Measurements from ENCODE around the gene CA10.

Gene CA10

DNA sequence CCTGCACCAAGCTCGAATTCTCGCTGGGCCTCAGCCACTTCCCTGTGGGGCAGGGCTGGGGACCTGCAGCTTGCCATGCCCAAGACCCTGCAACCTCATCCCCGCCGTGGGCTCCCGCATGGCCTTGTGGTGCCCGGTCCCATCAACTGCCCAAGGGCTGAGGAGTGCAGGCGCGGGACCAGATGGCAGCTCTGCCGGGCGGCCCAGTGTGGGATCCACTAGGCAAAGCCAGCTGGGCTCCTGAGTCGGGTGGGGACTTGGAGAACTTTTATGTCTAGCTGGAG lies 489.6 kb downstream of the CA10 start:
- DNase-seq (ENCODE audit: extremely low read depth, insufficient read length), result no peak
- Histone ChIP-seq H3K36me3 (ENCODE audit: control insufficient read depth, insufficient read depth, low read length) (no peaks in the 10 kb centered on the region), H3K27me3 (replicated peaks; ENCODE audit: control insufficient read depth, insufficient read depth, low read length) (no peaks in the 10 kb centered on the region), H3K4me3 (replicated peaks; ENCODE audit: low read depth, low read length) (no peak overlapping the region)
- TF ChIP-seq, protein P1, sequence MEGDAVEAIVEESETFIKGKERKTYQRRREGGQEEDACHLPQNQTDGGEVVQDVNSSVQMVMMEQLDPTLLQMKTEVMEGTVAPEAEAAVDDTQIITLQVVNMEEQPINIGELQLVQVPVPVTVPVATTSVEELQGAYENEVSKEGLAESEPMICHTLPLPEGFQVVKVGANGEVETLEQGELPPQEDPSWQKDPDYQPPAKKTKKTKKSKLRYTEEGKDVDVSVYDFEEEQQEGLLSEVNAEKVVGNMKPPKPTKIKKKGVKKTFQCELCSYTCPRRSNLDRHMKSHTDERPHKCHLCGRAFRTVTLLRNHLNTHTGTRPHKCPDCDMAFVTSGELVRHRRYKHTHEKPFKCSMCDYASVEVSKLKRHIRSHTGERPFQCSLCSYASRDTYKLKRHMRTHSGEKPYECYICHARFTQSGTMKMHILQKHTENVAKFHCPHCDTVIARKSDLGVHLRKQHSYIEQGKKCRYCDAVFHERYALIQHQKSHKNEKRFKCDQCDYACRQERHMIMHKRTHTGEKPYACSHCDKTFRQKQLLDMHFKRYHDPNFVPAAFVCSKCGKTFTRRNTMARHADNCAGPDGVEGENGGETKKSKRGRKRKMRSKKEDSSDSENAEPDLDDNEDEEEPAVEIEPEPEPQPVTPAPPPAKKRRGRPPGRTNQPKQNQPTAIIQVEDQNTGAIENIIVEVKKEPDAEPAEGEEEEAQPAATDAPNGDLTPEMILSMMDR (IDR thresholded peaks at IDR 0.05; ENCODE audit: insufficient read depth, low read length, poor library complexity, severe bottlenecking), result no peak

DNA sequence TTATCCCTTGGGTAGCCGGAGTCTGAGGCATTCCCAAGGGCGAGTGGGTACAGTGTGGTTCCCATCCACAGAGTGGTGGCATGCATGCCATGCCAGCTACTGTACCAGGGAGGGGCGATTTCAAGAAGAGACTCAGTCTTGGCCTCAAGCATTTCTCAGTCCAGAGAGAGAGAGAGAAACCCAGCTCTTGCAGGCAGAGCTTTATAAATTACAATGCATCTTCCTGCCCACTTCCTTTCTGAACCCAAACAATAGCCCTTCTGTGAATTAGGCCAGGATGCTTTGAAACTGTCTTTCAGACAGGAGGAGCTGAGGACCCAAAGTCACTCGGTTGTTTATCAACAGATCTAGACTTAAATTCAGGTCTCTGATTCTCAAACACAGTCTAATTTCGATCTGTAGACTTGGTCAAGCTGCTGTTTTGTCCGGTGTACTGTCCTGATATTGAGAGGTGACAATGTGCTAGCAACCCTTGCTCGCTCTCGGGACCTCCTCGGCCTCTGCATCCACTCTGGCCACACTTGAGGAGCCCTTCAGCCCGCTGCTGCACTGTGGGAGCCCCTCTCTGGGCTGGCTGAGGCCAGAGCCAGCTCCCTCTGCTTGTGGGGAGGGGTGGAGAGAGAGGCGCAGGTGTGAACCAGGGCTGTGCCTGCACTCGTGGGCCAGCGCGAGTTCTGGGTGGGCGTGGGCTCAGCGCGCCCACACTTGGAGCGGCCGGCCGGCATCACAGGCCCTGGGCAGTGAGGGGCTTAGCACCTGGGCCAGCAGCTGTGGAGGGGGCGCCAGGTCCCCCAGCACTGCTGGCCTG lies 490.2 kb downstream of the CA10 start:
- TF ChIP-seq, protein P1 (IDR thresholded peaks at IDR 0.05; ENCODE audit: insufficient read depth, low read length, poor library complexity, severe bottlenecking), result no peak
- Histone ChIP-seq H3K27me3 (replicated peaks; ENCODE audit: control insufficient read depth, insufficient read depth, low read length) (no peaks in the 10 kb centered on the region), H3K36me3 (ENCODE audit: control insufficient read depth, insufficient read depth, low read length) (no peaks in the 10 kb centered on the region), H3K4me3 (replicated peaks; ENCODE audit: low read depth, low read length) (no peak overlapping the region)
- no peak for DNase-seq (ENCODE audit: extremely low read depth, insufficient read length)

GRCh38 chr17:51667706-51668083 lies 490.8 kb downstream of the CA10 start:
- no peak overlapping the region for H3K4me3 ChIP-seq (replicated peaks; ENCODE audit: low read depth, low read length)
- no peak for DNase-seq (ENCODE audit: extremely low read depth, insufficient read length)
- TF ChIP-seq, protein P1 (IDR thresholded peaks at IDR 0.05; ENCODE audit: insufficient read depth, low read length, poor library complexity, severe bottlenecking), result no peak

GRCh38 chr17:51666971-51667705 lies 491.4 kb downstream of the CA10 start:
- DNase-seq (ENCODE audit: extremely low read depth, insufficient read length), result no peak
- Histone ChIP-seq H3K4me3 (replicated peaks; ENCODE audit: low read depth, low read length) (no peak overlapping the region), H3K36me3 (ENCODE audit: control insufficient read depth, insufficient read depth, low read length) (no peaks in the 10 kb centered on the region), H3K27me3 (replicated peaks; ENCODE audit: control insufficient read depth, insufficient read depth, low read length) (no peaks in the 10 kb centered on the region)
- TF ChIP-seq, protein P1 (IDR thresholded peaks at IDR 0.05; ENCODE audit: insufficient read depth, low read length, poor library complexity, severe bottlenecking), result no peak

More at GRCh38 chr17:51667706-51668083, 490.8 kb downstream of the CA10 start:
- Histone ChIP-seq H3K36me3 (ENCODE audit: control insufficient read depth, insufficient read depth, low read length) (no peaks in the 10 kb centered on the region), H3K27me3 (replicated peaks; ENCODE audit: control insufficient read depth, insufficient read depth, low read length) (no peaks in the 10 kb centered on the region)

GRCh38 chr17:51662204-51663056 lies 496.1 kb downstream of the CA10 start:
- Histone ChIP-seq H3K4me3 (replicated peaks; ENCODE audit: low read depth, low read length) (no peak overlapping the region), H3K36me3 (ENCODE audit: control insufficient read depth, insufficient read depth, low read length) (no peaks in the 10 kb centered on the region), H3K27me3 (replicated peaks; ENCODE audit: control insufficient read depth, insufficient read depth, low read length) (no peaks in the 10 kb centered on the region; the same call in 1 of the 2 replicates)
- no peak for DNase-seq (ENCODE audit: extremely low read depth, insufficient read length)
- TF ChIP-seq, protein P1 (IDR thresholded peaks at IDR 0.05; ENCODE audit: insufficient read depth, low read length, poor library complexity, severe bottlenecking), result no peak
